HepG2 (cell line): ENCODE results near the gene GSK3B. TPM values are rescaled to one million over a fixed set of nuclear protein-coding genes. Genes with fewer than 3 reads are reported as not detected.
A peak's percentile ranks its signal among the peaks of the same experiment; 100 is the strongest.

Experiments
- CHD4 ChIP-seq: fragments of 200-600 bp; sonication (generic); IDR thresholded peaks from 2 replicates; pipeline ENCODE4 v1.7.0; 2017; ENCODE audit warnings: mild to moderate bottlenecking, low read length, borderline replicate concordance
- HOXA7 ChIP-seq: sonication (generic); formaldehyde crosslinking; IDR thresholded peaks from 2 replicates; pipeline ENCODE4 v1.8.1; 2022; ENCODE audit warnings: mild to moderate bottlenecking, missing genetic modification reagents, moderate library complexity
- KAT2B ChIP-seq: fragments of 150-350 bp; IDR thresholded peaks from 2 replicates; pipeline ENCODE4 v1.6.1; 2014; ENCODE audit warnings: low read depth, low read length, borderline replicate concordance
- KAT8 ChIP-seq: IDR thresholded peaks from 2 replicates; pipeline ENCODE4 v1.6.1; 2016; ENCODE audit warnings: missing genetic modification reagents, missing compliant biosample characterization
- MYC ChIP-seq: sonication (generic); formaldehyde crosslinking; IDR thresholded peaks from 2 replicates; pipeline ENCODE4 v1.9.0; 2021; ENCODE audit warnings: missing genetic modification reagents, borderline replicate concordance
- NR2F2 ChIP-seq: IDR thresholded peaks from 2 replicates; pipeline ENCODE4 v1.6.1; 2012; ENCODE audit warnings: low read depth, inconsistent platforms, borderline replicate concordance
- PRDM4 ChIP-seq: sonication (generic); formaldehyde crosslinking; IDR thresholded peaks from 2 replicates; pipeline ENCODE4 v1.9.0; 2021; ENCODE audit warnings: missing genetic modification reagents, borderline replicate concordance
- SRY ChIP-seq: sonication (generic); formaldehyde crosslinking; IDR thresholded peaks from 2 replicates; pipeline ENCODE4 v1.8.0; 2022; ENCODE audit warnings: mild to moderate bottlenecking, missing genetic modification reagents
- TEAD3 ChIP-seq: optimal IDR thresholded peaks from 2 replicates; pipeline ENCODE3; 2016; ENCODE audit warnings: borderline replicate concordance
- TSC22D2 ChIP-seq: sonication (generic); formaldehyde crosslinking; IDR thresholded peaks from 2 replicates; pipeline ENCODE4 v1.5.1; 2020; ENCODE audit warnings: missing genetic modification reagents, mild to moderate bottlenecking, borderline replicate concordance
- ZFX ChIP-seq: sonication (generic); formaldehyde crosslinking; IDR thresholded peaks from 2 replicates; pipeline ENCODE4 v1.4.0; 2020; ENCODE audit warnings: mild to moderate bottlenecking, low read depth, missing genetic modification reagents, moderate library complexity
- ZNF121 ChIP-seq: sonication (generic); formaldehyde crosslinking; IDR thresholded peaks from 2 replicates; pipeline ENCODE4 v1.5.0; 2020; ENCODE audit warnings: mild to moderate bottlenecking, missing genetic modification reagents
- ZNF160 ChIP-seq: sonication (generic); formaldehyde crosslinking; IDR thresholded peaks from 2 replicates; pipeline ENCODE4 v1.8.0; 2022; ENCODE audit warnings: mild to moderate bottlenecking, inconsistent platforms, missing genetic modification reagents
- ZSCAN20 ChIP-seq: sonication (generic); formaldehyde crosslinking; IDR thresholded peaks from 2 replicates; pipeline ENCODE4 v1.4.0; 2020; ENCODE audit warnings: missing genetic modification reagents, mild to moderate bottlenecking, borderline replicate concordance
- polyA plus RNA-seq, 8 experiments: library from polyadenylated mRNA; depleted of rRNA in 3 of 8; stranded (reverse) in 7 of 8; unstranded in 1 of 8; fragments of >200 nt; fragmentation: Illumina TruSeq in 4 of 8; extraction: Trizol in 4 of 8; gene quantifications; 2 replicates each; pipeline versions ENCODE4 v1.2.1 to v1.2.3, GENCODE V29; 2011 to 2016; ENCODE audit warnings: low read depth in 4 of 8, missing spikeins in 1 of 8, mixed read lengths in 1 of 8; ENCODE audit not compliant: insufficient read depth in 1 of 8
- total RNA-seq, 5 experiments: library from RNA; depleted of rRNA; stranded (reverse); fragments of >200 nt; fragmentation: Illumina TruSeq; extraction: Trizol; gene quantifications; 2 replicates each; pipeline ENCODE4 v1.2.3, GENCODE V29; 2016; ENCODE audit warnings: low read depth in 1 of 5
- TF ChIP-seq, protein P1 (sequence below): sonication (generic); formaldehyde crosslinking; IDR thresholded peaks from one replicate; pipeline ENCODE4 v1.5.1; 2020; ENCODE audit warnings: mild to moderate bottlenecking, missing genetic modification reagents; ENCODE audit errors: not compliant biosample characterization
- TF ChIP-seq, protein P2 (sequence below): sonication (generic); formaldehyde crosslinking; IDR thresholded peaks from 2 replicates; pipeline ENCODE4 v1.4.0; 2020; ENCODE audit warnings: missing genetic modification reagents

The GSK3B gene
- total and polyA plus RNA-seq, 2 of the 13 experiments (the other 11 are each of a cell fraction or from before 2014, with no cell fraction given) = 22.3 to 30.1 TPM

DNA sequence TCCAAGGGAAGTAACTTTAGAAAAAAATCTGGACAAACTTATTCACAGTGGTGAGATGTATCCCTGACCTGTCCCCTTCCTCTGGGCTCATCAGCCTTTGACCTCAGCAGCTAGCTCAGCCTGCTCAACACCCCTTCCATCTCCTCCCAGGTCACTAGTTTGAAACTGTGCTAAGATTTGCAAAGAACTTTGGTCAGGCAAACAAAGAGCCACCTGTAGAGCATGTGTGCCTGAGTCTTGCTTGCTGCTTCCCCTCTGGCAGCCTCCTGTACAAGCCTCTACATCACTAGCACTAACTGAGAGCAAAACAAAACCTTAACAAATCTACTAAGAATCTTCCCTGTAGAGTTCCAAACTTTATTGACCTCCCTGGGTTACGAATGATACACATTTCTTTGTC lies 268.4 kb downstream of the GSK3B start (continued):
- TF ChIP-seq, protein P1, sequence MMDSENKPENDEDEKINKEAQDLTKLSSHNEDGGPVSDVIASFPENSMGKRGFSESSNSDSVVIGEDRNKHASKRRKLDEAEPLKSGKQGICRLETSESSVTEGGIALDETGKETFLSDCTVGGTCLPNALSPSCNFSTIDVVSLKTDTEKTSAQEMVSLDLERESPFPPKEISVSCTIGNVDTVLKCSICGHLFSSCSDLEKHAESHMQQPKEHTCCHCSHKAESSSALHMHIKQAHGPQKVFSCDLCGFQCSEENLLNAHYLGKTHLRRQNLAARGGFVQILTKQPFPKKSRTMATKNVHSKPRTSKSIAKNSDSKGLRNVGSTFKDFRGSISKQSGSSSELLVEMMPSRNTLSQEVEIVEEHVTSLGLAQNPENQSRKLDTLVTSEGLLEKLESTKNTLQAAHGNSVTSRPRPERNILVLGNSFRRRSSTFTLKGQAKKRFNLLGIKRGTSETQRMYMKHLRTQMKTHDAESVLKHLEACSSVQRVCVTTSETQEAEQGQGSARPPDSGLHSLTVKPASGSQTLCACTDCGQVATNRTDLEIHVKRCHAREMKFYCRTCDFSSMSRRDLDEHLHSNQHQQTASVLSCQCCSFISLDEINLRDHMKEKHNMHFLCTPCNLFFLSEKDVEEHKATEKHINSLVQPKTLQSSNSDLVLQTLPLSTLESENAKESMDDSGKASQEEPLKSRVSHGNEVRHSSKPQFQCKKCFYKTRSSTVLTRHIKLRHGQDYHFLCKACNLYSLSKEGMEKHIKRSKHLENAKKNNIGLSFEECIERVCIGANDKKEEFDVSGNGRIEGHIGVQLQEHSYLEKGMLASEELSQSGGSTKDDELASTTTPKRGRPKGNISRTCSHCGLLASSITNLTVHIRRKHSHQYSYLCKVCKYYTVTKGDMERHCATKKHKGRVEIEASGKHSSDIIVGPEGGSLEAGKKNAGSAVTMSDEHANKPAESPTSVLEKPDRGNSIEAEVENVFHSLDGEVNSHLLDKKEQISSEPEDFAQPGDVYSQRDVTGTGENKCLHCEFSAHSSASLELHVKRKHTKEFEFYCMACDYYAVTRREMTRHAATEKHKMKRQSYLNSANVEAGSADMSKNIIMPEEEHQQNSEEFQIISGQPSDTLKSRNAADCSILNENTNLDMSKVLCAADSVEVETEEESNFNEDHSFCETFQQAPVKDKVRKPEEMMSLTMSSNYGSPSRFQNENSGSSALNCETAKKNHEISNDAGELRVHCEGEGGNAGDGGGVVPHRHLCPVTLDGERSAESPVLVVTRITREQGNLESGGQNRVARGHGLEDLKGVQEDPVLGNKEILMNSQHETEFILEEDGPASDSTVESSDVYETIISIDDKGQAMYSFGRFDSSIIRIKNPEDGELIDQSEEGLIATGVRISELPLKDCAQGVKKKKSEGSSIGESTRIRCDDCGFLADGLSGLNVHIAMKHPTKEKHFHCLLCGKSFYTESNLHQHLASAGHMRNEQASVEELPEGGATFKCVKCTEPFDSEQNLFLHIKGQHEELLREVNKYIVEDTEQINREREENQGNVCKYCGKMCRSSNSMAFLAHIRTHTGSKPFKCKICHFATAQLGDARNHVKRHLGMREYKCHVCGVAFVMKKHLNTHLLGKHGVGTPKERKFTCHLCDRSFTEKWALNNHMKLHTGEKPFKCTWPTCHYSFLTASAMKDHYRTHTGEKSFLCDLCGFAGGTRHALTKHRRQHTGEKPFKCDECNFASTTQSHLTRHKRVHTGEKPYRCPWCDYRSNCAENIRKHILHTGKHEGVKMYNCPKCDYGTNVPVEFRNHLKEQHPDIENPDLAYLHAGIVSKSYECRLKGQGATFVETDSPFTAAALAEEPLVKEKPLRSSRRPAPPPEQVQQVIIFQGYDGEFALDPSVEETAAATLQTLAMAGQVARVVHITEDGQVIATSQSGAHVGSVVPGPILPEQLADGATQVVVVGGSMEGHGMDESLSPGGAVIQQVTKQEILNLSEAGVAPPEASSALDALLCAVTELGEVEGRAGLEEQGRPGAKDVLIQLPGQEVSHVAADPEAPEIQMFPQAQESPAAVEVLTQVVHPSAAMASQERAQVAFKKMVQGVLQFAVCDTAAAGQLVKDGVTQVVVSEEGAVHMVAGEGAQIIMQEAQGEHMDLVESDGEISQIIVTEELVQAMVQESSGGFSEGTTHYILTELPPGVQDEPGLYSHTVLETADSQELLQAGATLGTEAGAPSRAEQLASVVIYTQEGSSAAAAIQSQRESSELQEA = no peak
- no peak for TF ChIP-seq KAT2B
- no peak for TF ChIP-seq ZSCAN20 (CRISPR knock-in tag)
- TF ChIP-seq MYC (CRISPR knock-in tag) = peak; percentile 56; the same call in 1 of the 2 replicates
- TF ChIP-seq, protein P2, sequence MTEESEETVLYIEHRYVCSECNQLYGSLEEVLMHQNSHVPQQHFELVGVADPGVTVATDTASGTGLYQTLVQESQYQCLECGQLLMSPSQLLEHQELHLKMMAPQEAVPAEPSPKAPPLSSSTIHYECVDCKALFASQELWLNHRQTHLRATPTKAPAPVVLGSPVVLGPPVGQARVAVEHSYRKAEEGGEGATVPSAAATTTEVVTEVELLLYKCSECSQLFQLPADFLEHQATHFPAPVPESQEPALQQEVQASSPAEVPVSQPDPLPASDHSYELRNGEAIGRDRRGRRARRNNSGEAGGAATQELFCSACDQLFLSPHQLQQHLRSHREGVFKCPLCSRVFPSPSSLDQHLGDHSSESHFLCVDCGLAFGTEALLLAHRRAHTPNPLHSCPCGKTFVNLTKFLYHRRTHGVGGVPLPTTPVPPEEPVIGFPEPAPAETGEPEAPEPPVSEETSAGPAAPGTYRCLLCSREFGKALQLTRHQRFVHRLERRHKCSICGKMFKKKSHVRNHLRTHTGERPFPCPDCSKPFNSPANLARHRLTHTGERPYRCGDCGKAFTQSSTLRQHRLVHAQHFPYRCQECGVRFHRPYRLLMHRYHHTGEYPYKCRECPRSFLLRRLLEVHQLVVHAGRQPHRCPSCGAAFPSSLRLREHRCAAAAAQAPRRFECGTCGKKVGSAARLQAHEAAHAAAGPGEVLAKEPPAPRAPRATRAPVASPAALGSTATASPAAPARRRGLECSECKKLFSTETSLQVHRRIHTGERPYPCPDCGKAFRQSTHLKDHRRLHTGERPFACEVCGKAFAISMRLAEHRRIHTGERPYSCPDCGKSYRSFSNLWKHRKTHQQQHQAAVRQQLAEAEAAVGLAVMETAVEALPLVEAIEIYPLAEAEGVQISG (CRISPR knock-in tag) = peak; percentile 44
- peak; percentile 50 for TF ChIP-seq TEAD3 (CRISPR knock-in tag)
- TF ChIP-seq KAT8 = peak; percentile 70; the same call in 1 of the 2 replicates
- TF ChIP-seq CHD4 = no peak
- peak; percentile 81 for TF ChIP-seq NR2F2
- no peak for TF ChIP-seq SRY (CRISPR knock-in tag)
- TF ChIP-seq HOXA7 (CRISPR knock-in tag) = no peak
- no peak for TF ChIP-seq PRDM4 (CRISPR knock-in tag)
- TF ChIP-seq ZFX (CRISPR knock-in tag) = no peak
- no peak for TF ChIP-seq ZNF160 (CRISPR knock-in tag)
- no peak for TF ChIP-seq TSC22D2 (CRISPR knock-in tag)
- TF ChIP-seq ZNF121 = no peak
